ENCODE results near the gene SERPINE2. TPM values are rescaled to one million over a fixed set of nuclear protein-coding genes. Genes with fewer than 3 reads are reported as not detected.
A peak's percentile ranks its signal among the peaks of the same experiment; 100 is the strongest.

SERPINE2 gene
- polyA plus RNA-seq, 3 donors: not detected

DNA sequence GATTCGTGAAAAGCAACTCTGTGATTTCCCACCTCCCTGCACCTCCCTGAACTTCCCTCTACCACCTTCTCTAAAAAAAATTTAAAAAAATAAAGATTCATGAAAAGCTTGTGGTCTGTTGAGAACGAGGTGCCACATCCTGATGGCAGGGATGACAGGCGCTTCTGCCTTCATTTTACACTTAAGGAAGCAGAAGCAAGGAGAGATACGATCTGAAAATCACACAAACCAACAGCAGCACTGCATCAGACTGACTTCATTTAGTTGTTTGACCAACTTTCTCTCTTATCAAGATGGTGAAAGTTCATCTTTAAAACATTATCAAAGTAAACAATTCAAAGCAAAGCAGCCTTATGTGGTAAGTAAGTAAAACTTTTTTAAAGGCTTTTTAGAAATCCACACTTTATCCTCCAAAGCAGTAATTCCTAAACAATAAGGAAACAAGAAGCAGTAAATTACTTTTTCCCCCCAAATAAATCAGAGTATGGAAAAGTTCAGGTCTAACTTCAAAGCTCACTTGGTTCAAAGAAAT, 109.4 kb downstream of the SERPINE2 start:
- Histone ChIP-seq H3K27ac (ENCODE audit: low read depth in 1 of 2, low read length in 2 of 2) (peak overlapping the region in 1 of 2 donors; percentile 79), H3K36me3 (replicated peaks in 1 of 2; ENCODE audit: control insufficient read depth in 1 of 2, insufficient read depth in 2 of 2, low read length in 2 of 2) (no peaks in the 10 kb centered on the region), H2AFZ (ENCODE audit: insufficient read depth, low read depth, low read length, poor library complexity, severe bottlenecking) (no peak overlapping the region), H3K9ac (ENCODE audit: insufficient read depth, low read length, poor library complexity, severe bottlenecking) (no peak overlapping the region), H3K4me3 (replicated peaks in 1 of 3; ENCODE audit: low read depth in 2 of 3, low read length in 3 of 3) (peak overlapping the region in 1 of 3 experiments; percentile 26), H3K9me3 (replicated peaks in 1 of 2; ENCODE audit: control insufficient read depth in 1 of 2, insufficient read depth in 1 of 2, low read length in 2 of 2) (peaks cover 0 to 7% of the 10 kb centered on the region in 2 donors), H3K27me3 (ENCODE audit: control insufficient read depth in 2 of 2, insufficient read depth in 2 of 2, low read length in 2 of 2) (no peaks in the 10 kb centered on the region), H3K4me2 (replicated peaks; ENCODE audit: extremely low read depth, low read length, poor library complexity, severe bottlenecking) (peak overlapping the region; percentile 29), H3K79me2 (ENCODE audit: insufficient read depth, low read length) (peaks cover 100% of the 10 kb centered on the region), H4K20me1 (ENCODE audit: insufficient read depth, low read length) (peaks cover 96% of the 10 kb centered on the region), H3K4me1 (ENCODE audit: control insufficient read depth in 1 of 2, insufficient read depth in 2 of 2, low read length in 2 of 2) (peaks cover 35 to 59% of the 10 kb centered on the region in 2 donors)
- intact Hi-C loops (cut with micrococcal nuclease): loop anchor here in 1 of 2 donors (2.0 kb wide), 1 partner anchor 15 kb away; no protein-coding TSS in a partner anchor
- Mint-ChIP-seq H3K27ac (peak overlapping the region; percentile 52 to 93 (median 85)), H3K4me1 (peaks cover 73% of the 10 kb centered on the region), H3K9me3 (peaks cover 0 to 8% (median 3%) of the 10 kb centered on the region in 7 donors), H3K36me3 (peaks cover 0 to 10% of the 10 kb centered on the region in 2 donors), H3K27me3 (ENCODE audit: low read depth in 3 of 3) (peaks cover 0 to 1% (median 0%) of the 10 kb centered on the region in 3 donors), H3K4me3 (peak overlapping the region; percentile 31 to 55)
- WGBS (ENCODE audit: insufficient coverage): 0% methylated on average over 2 of the region's 4 CpGs
- TF ChIP-seq, protein P1, sequence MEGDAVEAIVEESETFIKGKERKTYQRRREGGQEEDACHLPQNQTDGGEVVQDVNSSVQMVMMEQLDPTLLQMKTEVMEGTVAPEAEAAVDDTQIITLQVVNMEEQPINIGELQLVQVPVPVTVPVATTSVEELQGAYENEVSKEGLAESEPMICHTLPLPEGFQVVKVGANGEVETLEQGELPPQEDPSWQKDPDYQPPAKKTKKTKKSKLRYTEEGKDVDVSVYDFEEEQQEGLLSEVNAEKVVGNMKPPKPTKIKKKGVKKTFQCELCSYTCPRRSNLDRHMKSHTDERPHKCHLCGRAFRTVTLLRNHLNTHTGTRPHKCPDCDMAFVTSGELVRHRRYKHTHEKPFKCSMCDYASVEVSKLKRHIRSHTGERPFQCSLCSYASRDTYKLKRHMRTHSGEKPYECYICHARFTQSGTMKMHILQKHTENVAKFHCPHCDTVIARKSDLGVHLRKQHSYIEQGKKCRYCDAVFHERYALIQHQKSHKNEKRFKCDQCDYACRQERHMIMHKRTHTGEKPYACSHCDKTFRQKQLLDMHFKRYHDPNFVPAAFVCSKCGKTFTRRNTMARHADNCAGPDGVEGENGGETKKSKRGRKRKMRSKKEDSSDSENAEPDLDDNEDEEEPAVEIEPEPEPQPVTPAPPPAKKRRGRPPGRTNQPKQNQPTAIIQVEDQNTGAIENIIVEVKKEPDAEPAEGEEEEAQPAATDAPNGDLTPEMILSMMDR (IDR thresholded peaks at IDR 0.05): no peak
- DNase-seq: peak; percentile 32 to 61 (median 43)

DNA sequence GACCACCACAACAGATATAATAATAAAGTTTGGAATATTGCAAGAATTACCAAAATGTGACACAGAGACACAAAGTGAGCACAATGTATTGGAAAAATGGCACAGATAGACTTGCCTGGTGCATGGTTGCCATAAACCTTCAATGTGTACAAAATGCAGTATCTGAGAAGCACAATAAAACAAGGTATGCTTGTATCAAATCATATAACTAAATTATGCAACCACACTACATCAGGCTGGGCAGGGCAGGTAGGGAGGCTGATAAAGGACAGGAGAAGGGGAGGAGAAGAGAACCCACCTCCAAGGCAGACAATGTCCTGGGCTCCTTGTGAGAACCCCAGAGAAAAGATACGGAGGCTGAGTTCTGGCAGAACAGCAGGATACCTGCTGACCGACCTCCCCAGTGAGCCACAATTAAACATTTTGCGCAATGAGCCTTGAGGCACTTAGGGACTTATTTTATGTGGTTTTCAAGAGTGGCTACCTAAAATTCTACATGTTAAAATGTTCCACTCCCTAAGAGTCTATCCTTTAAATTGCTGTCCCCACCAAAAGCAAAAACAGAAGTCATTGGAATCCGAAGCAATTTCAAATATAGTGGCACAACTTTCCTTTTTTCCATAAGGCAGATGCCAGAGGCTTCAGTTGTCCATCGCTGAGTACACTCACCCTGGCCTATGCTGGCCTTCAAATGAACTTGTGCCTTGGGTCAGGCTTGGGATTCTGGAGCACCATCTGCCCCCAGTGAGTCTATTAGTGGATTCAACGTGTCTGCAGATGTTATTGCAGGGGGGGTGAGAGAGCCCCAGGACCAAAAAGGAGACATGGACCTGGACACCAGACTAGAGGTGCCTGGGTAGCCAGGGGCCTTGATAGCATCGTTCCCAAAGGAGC, 110.7 kb downstream of the SERPINE2 start:
- Histone ChIP-seq H3K36me3 (replicated peaks in 1 of 2; ENCODE audit: control insufficient read depth in 1 of 2, insufficient read depth in 2 of 2, low read length in 2 of 2) (no peaks in the 10 kb centered on the region), H3K9me3 (replicated peaks in 1 of 2; ENCODE audit: control insufficient read depth in 1 of 2, insufficient read depth in 1 of 2, low read length in 2 of 2) (peaks cover 0 to 7% of the 10 kb centered on the region in 2 donors), H3K9ac (ENCODE audit: insufficient read depth, low read length, poor library complexity, severe bottlenecking) (no peak overlapping the region), H3K27me3 (ENCODE audit: control insufficient read depth in 2 of 2, insufficient read depth in 2 of 2, low read length in 2 of 2) (no peaks in the 10 kb centered on the region), H3K27ac (ENCODE audit: low read depth in 1 of 2, low read length in 2 of 2) (peak overlapping the region in 1 of 2 donors; percentile 29), H2AFZ (ENCODE audit: insufficient read depth, low read depth, low read length, poor library complexity, severe bottlenecking) (no peak overlapping the region), H3K4me2 (replicated peaks; ENCODE audit: extremely low read depth, low read length, poor library complexity, severe bottlenecking) (no peak overlapping the region), H3K4me1 (ENCODE audit: control insufficient read depth in 1 of 2, insufficient read depth in 2 of 2, low read length in 2 of 2) (peaks cover 30 to 55% of the 10 kb centered on the region in 2 donors), H3K79me2 (ENCODE audit: insufficient read depth, low read length) (peaks cover 100% of the 10 kb centered on the region), H4K20me1 (ENCODE audit: insufficient read depth, low read length) (peaks cover 95% of the 10 kb centered on the region), H3K4me3 (replicated peaks in 1 of 3; ENCODE audit: low read depth in 2 of 3, low read length in 3 of 3) (no peak overlapping the region)
- H3K36me3 Mint-ChIP-seq: peaks cover 3 to 13% of the 10 kb centered on the region in 2 donors
- H3K9me3 Mint-ChIP-seq: peaks cover 0 to 8% (median 3%) of the 10 kb centered on the region in 7 donors
- WGBS (ENCODE audit: insufficient coverage): 89% methylated on average over 4 of the region's 7 CpGs
- intact Hi-C loops (cut with micrococcal nuclease): loop anchor here in 1 of 2 donors (2.0 kb wide), 1 partner anchor 14 kb away; no protein-coding TSS in a partner anchor
- no peak for DNase-seq
- TF ChIP-seq, protein P1 (IDR thresholded peaks at IDR 0.05): no peak
- peak overlapping the region in 3 of 7 donors; percentile 42 to 65 (median 50) for H3K27ac Mint-ChIP-seq
- H3K27me3 Mint-ChIP-seq (ENCODE audit: low read depth in 3 of 3): peaks cover 0 to 1% (median 0%) of the 10 kb centered on the region in 3 donors
- H3K4me3 Mint-ChIP-seq: no peak overlapping the region
- peaks cover 67% of the 10 kb centered on the region for H3K4me1 Mint-ChIP-seq

Measured in CD14-positive monocyte (primary cell).